GM19025 (cell line): ENCODE data around the gene DEFB113.

Source experiments
- ATAC-seq: cut with Tn5 transposase; IDR thresholded peaks from one replicate; pipeline ENCODE4 v1.9.1; 2021; ENCODE audit warnings: mild to moderate bottlenecking, low read depth, moderate library complexity; ENCODE audit not compliant: unreplicated experiment

Gene DEFB113

DNA sequence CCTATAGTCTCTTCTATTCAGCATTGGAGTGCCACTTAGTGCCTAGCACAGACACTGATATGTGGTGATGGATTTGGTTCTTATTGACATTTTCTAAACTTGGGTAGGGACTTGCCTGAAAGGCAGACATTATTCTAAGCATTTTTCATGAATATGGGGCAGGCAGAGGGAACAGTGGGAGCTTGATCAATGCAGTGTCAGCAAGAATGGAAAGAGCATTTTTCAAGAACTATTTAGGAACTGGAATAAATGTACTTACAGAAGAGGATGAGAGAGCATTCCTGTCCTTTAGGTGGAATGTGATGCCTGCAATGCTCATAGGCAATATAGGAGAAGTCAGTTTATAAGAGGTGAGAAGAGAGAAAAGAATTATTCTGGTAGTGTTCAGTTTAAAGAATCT lies 31.6 kb downstream of the DEFB113 start:
- ATAC-seq = no peak

DNA sequence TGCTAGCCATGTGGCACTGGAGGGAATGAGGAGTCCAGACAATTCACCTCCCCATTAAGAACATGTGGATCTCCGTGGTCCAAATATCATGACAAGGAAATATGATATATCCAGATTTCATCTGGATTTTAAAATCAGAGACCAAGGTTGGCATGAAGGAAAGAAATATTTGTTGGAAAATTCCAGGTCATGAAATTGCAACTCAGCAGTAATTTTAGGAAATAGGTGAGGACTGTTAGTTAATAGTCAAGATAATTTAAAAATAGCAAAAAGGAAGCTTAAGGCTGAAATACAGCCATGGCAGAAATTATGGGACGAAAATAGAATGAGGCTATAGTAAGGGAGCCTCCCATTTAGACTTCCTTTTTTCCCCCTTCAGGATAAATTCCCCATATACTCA lies 32.4 kb downstream of the DEFB113 start:
- no peak for ATAC-seq

DNA sequence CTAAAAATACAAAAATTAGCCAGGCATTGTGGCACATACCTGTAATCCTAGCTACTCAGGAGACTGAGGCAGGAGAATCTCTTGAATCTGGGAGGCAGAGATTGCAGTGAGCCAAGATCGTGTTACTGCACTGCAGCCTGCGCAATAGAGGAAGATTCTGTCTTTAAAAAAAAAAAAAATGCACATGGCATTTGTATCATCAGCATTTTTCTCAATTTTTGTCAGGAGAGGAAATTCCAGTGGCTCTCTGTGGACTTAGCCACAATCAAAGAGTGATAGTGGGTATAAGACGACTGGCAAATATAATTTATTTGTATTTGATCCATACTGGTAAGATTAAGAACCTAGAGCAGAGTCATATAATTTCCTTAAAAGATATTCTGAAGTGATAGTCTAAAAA lies 34.0 kb downstream of the DEFB113 start:
- no peak for ATAC-seq

DNA sequence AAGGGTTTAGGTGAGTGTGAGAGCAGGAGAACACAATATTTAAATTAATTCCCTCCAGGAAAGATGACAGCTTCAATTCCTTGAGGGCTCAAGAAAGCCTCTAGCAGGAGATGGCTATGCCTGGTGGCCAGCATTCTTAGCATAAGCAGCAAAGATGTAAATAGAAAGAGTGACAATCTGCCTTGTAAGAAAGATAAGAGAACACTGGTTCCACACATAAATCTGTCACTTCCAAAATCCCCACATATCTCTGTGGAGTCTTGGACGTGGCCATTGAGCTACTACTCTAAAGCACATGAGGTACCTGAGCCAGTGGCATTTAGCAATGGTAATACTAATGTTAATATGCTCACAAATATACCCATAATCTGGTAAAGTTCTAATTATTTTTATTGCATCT lies 34.7 kb downstream of the DEFB113 start:
- ATAC-seq = no peak

DNA sequence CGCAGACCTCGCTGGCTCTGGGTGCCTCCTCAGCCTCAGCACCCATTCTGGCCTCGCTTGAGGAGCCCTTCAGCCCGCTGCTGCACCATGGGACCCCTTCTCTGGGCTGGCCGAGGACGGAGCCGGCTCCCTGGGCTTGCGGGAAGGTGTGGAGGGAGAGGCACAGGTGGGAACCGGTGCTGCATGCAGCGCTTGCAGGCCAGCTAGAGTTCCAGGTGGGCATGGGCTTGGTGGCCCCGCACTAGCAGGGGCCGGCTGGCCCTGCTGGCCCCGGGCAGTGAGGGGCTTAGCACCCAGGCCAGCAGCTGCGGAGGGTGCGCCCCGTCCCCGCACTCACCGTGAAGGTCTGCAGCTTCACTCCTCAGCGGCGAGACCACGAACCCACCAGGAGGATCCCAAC lies 35.9 kb downstream of the DEFB113 start:
- ATAC-seq = no peak

DNA sequence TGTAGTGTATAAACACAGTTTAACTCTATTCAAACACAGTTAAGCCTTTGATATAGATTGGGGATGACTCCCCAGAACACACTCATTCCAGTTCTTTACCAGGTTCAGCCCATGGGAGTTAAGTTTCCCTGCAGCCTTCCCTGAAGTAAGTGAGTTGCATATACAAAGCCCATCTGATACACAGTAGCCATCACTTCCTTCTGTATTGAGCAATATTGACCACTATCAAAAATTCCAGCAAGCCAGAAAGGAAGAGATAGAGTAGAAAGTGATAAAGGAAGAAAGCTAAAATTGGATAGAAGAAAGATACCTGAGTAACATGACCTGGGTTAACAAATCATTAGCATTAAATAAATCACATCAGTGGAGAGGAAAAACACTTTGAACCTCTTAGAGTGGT lies 40.1 kb downstream of the DEFB113 start:
- ATAC-seq = no peak

DNA sequence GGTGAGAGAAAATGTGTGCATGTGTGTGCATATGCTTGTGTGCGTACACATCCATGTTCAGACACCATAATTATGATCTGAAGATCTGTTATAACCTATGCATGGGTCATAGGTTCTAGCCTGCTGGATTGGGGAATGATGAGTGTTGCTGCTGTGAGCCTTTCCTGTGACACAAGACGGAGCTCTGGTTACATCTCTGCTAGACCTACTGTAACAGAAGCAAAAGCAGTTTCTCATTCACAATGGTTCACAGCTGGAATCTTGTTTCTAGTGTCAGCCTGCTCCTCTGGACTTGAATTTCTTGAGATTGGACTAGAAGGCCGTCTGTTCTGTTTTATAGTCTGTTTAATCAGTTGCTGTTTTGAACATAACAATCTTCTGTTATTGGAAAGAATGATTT lies 45.6 kb downstream of the DEFB113 start:
- no peak for ATAC-seq

DNA sequence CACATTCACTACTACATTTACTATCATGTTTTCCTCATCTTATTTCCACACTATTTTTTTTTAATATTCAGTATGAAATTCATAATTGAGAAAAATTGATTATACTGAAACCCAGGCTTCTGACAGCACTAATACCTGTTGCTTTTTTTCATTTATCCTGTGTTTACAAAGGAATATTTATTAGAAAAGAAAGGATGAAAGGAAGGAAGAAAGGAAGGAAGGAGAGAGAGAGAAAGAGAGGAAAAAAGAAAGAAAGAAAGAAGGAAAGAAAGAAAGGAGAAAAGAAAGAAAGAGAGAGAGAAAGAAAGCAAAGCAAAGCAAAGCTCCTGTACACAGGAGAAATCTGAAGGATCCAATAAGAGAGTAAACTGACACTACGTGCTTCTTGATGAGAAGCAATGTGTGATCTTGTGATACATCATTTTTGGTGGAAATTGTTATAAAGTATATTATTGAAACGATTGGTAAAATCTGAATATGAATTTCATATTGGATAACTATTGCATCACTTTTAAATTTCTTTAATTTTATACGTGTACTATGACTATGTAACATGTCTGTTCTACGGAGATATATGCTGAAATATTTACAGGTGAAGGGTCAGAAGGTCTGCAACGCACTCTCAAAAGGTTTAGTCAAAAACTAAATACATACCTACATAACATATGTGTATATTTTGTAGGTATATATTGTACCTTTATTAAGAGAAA lies 49.3 kb downstream of the DEFB113 start:
- no peak for ATAC-seq

DNA sequence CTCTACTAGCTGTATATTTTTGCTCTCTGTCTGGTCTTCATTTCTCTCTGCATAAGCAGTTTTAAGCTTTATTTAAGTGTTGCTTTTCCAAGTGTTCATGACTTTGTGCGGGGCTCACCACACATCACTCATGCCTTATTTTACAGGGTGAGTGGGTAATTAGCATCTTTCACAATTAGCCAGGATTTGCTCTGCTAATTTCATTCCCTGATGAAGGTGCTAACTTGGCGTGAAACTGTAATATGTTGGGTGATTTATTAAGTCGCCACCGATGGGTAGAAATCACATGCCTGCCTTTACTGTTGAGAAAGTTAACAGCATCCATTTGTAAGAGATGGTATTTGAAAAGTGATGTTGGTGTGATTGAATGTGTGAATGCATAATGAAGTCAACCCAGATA lies 50.2 kb downstream of the DEFB113 start:
- no peak for ATAC-seq

DNA sequence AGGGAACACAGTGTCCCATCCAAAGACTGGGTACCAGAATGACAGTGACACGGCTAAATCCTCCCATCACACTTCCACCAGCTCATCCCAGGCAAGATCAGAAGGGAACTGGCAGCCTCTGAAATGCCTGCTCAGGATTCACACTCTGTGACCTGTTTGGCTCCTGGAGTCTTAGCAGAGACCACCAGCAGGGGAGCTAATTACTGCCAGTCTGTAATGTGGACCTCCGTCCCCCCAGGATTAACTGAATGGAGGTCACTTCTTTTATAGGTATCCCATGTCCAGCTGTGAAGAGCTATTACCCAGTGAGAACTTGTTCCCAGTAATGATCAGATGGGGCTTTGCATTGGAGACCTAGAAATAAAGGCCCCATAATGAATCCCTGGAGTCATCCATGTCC lies 50.6 kb downstream of the DEFB113 start:
- no peak for ATAC-seq
